Fibroblast of lung (primary cell): ENCODE data around the gene WDR64. TPM values are rescaled to one million over a fixed set of nuclear protein-coding genes. Genes with fewer than 3 reads are reported as not detected.
"Not testable (repeated sequence)": the region's sequence is repeated elsewhere in the genome, so short reads cannot be mapped to it uniquely, and the experiment has no call there.

Source experiments
- DNase-seq, 2 donors: peaks; one replicate each; pipeline versions ENCODE4 v3.0.0 to v3.0.0-alpha.2; 2010; ENCODE audit warnings: low read depth in 2 of 2
- H2AFZ ChIP-seq: 2 replicates; pipeline ENCODE4 v1.5.1; 2012; ENCODE audit warnings: low read length, control low read depth, inconsistent platforms
- H3K27ac ChIP-seq: 2 replicates; pipeline ENCODE4 v1.5.1; 2011; ENCODE audit warnings: low read length, control low read depth; ENCODE audit not compliant: insufficient read depth
- H3K27me3 ChIP-seq: 2 replicates; pipeline ENCODE4 v1.5.1; 2011; ENCODE audit warnings: mild to moderate bottlenecking, low read length; ENCODE audit not compliant: control insufficient read depth, insufficient read depth
- H3K36me3 ChIP-seq: 2 replicates; pipeline ENCODE4 v1.5.1; 2011; ENCODE audit warnings: low read length; ENCODE audit not compliant: control insufficient read depth, insufficient read depth
- H3K4me1 ChIP-seq: 2 replicates; pipeline ENCODE4 v1.5.1; 2011; ENCODE audit warnings: low read length; ENCODE audit not compliant: control insufficient read depth, insufficient read depth; ENCODE audit errors: extremely low read depth
- H3K4me2 ChIP-seq: 2 replicates; pipeline ENCODE4 v1.5.1; 2011; ENCODE audit warnings: low read length, control low read depth; ENCODE audit not compliant: insufficient read depth; ENCODE audit errors: extremely low read depth
- H3K4me3 ChIP-seq, 4 experiments: fragments of 200-600 bp in 1 of 4; sonication (generic) in 1 of 4; replicated peaks in 1 of 4; 2 replicates each; pipeline ENCODE4 v1.5.1; 2011 to 2016; ENCODE audit warnings: low read length in 4 of 4, low read depth in 3 of 4, mild to moderate bottlenecking in 3 of 4, control low read depth in 2 of 4, inconsistent platforms in 1 of 4, mixed read lengths in 1 of 4; ENCODE audit not compliant: insufficient read depth in 1 of 4; ENCODE audit errors: control extremely low read depth in 1 of 4
- H3K79me2 ChIP-seq: 2 replicates; pipeline ENCODE4 v1.5.1; 2012; ENCODE audit warnings: mild to moderate bottlenecking, low read length, inconsistent platforms; ENCODE audit not compliant: control insufficient read depth, insufficient read depth
- H3K9ac ChIP-seq: 2 replicates; pipeline ENCODE4 v1.5.1; 2011; ENCODE audit warnings: mild to moderate bottlenecking, low read length, control low read depth; ENCODE audit not compliant: insufficient read depth
- H3K9me3 ChIP-seq: 2 replicates; pipeline ENCODE4 v1.5.1; 2012; ENCODE audit warnings: low read depth, low read length; ENCODE audit not compliant: control insufficient read depth, insufficient read depth
- H4K20me1 ChIP-seq: 2 replicates; pipeline ENCODE4 v1.5.1; 2011; ENCODE audit warnings: low read length; ENCODE audit not compliant: control insufficient read depth, insufficient read depth; ENCODE audit errors: extremely low read depth
- EZH2 ChIP-seq: IDR thresholded peaks from 2 replicates; pipeline ENCODE4 v1.5.1; 2012; ENCODE audit warnings: low read length, control low read depth, mild to moderate bottlenecking; ENCODE audit errors: missing control alignments
- polyA plus RNA-seq, 2 donors: library from polyadenylated mRNA; depleted of rRNA in 1 of 2; stranded (reverse) in 1 of 2; unstranded in 1 of 2; fragments of >200 nt; gene quantifications; 2 replicates each; pipeline ENCODE4 v1.2.1, GENCODE V29; 2011 to 2012; ENCODE audit warnings: missing spikeins in 1 of 2
- total RNA-seq: library from RNA; depleted of rRNA; stranded (reverse); fragments of >200 nt; gene quantifications from 2 replicates; pipeline ENCODE4 v1.2.1, GENCODE V29; 2014
- TF ChIP-seq, protein P1 (sequence below), 2 donors: IDR thresholded peaks in 1 of 2; conservative IDR thresholded peaks in 1 of 2; 1 replicate in 1 of 2; 2 replicates in 1 of 2; pipeline ENCODE4 v1.5.1; 2011 to 2012; ENCODE audit warnings: low read length in 2 of 2, control low read depth in 1 of 2, inconsistent platforms in 1 of 2, low read depth in 1 of 2, mild to moderate bottlenecking in 1 of 2

The WDR64 gene
- total and polyA plus RNA-seq, 2 donors (not counting 1 experiment from before 2014, with no cell fraction given) = not detected

DNA sequence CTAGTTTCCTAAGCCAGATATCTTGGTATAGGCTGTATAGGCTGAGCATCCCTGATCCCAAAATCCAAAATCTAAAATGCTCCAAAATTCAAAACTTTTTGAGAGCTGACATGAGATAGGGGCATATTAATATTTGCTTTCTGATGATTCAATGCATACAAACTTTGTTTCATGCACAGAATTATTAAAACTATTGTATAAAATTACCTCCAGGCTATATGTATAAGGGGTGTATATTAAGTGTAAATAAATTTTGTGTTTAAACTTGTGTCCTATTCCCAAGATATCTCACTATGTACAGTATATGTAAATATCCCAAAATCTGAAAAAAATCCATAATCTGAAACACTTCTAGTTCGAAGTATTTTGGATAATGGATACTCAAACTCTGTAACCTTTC, 2.6 kb downstream of the WDR64 start:
- Histone ChIP-seq H3K36me3 (no peaks in the 10 kb centered on the region), H3K27me3 (no peaks in the 10 kb centered on the region), H4K20me1 (no peaks in the 10 kb centered on the region), H3K9me3 (no peaks in the 10 kb centered on the region), H3K4me3 (no peak overlapping the region), H3K4me1 (no peaks in the 10 kb centered on the region), H2AFZ (no peak overlapping the region), H3K9ac (no peak overlapping the region), H3K27ac (no peak overlapping the region), H3K79me2 (no peaks in the 10 kb centered on the region), H3K4me2 (no peak overlapping the region)
- DNase-seq = no peak
- no peak for TF ChIP-seq EZH2
- TF ChIP-seq, protein P1, sequence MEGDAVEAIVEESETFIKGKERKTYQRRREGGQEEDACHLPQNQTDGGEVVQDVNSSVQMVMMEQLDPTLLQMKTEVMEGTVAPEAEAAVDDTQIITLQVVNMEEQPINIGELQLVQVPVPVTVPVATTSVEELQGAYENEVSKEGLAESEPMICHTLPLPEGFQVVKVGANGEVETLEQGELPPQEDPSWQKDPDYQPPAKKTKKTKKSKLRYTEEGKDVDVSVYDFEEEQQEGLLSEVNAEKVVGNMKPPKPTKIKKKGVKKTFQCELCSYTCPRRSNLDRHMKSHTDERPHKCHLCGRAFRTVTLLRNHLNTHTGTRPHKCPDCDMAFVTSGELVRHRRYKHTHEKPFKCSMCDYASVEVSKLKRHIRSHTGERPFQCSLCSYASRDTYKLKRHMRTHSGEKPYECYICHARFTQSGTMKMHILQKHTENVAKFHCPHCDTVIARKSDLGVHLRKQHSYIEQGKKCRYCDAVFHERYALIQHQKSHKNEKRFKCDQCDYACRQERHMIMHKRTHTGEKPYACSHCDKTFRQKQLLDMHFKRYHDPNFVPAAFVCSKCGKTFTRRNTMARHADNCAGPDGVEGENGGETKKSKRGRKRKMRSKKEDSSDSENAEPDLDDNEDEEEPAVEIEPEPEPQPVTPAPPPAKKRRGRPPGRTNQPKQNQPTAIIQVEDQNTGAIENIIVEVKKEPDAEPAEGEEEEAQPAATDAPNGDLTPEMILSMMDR (conservative IDR thresholded peaks at IDR 0.05 in 1 of 2, IDR thresholded peaks at IDR 0.05 in 1 of 2; ENCODE audit: low read depth in 1 of 2, low read length in 2 of 2) = no peak

DNA sequence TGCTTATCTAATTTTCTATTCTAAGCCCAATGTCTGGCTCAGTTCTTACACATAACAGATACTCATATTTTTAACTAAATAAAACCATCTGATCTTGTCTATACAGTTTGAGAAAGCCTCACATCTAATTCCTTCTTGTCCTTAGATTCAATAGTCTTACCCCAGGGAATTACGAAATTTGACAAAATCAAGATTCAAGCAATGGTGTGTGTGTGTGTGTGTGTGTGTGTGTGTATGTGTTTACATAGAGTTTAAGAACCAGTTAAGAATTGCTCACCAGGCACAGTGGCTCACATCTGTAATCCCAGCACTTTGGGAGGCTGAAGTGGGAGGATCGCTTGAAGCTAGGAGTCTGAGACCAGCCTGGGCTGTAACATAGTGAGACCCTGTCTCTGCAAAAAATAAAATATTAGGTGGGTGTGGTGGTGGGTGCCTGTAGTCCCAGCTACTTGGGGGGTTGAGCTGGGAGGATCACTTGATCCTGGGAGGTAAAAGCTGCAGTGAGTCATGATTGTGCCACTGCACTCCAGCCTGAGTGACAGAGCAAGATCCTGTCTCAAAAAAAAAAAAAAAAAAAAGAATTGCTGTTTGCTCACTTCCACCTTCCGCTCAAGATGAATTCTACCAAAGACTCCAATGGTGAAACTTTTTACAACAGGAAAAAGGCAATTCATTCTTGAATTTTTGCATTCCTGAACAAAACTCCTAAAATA, 6.2 kb downstream of the WDR64 start:
- TF ChIP-seq, protein P1 (conservative IDR thresholded peaks at IDR 0.05 in 1 of 2, IDR thresholded peaks at IDR 0.05 in 1 of 2; ENCODE audit: low read depth in 1 of 2, low read length in 2 of 2) = no peak
- TF ChIP-seq EZH2 = no peak
- Histone ChIP-seq H3K9me3 (no peaks in the 10 kb centered on the region), H3K36me3 (no peaks in the 10 kb centered on the region), H3K4me2 (no peak overlapping the region), H2AFZ (no peak overlapping the region), H3K4me1 (no peaks in the 10 kb centered on the region), H3K27me3 (no peaks in the 10 kb centered on the region), H4K20me1 (no peaks in the 10 kb centered on the region), H3K4me3 (no peak overlapping the region), H3K9ac (no peak overlapping the region), H3K27ac (no peak overlapping the region), H3K79me2 (no peaks in the 10 kb centered on the region)
- peak in 1 of 2 donors; percentile 6 for DNase-seq

DNA sequence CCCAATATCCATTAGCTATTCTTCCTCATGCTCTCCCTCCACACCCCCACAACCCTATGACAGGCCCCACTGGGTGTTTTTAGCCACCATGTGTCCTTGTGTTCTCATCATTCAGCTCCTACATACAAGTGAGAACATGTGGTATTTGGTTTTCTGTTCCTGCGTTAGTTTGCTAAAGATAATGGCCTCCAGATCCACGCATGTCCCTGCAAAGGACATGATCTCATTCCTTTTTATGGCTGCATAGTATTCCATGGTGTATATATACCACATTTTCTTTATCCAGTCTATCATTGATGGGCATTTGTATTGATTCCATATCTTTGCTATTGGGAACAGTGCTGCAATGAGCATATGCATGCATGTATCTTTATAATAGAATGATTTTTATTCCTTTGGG, 6.9 kb downstream of the WDR64 start:
- H3K9me3 ChIP-seq, DNase-seq, H3K9ac ChIP-seq, H3K4me1 ChIP-seq, H3K4me3 ChIP-seq, H3K79me2 ChIP-seq, H3K36me3 ChIP-seq, H4K20me1 ChIP-seq, H3K4me2 ChIP-seq, H3K27ac ChIP-seq, H2AFZ ChIP-seq, H3K27me3 ChIP-seq: not testable (repeated sequence)
